ENCODE measurements around the gene UNC13D. TPM values are rescaled to one million over a fixed set of nuclear protein-coding genes. Genes with fewer than 3 reads are reported as not detected.

The UNC13D gene
- total and polyA plus RNA-seq, 9 of the 15 experiments (the other 6 are each of a cell fraction or from before 2014, with no cell fraction given): 0.86 to 244 (median 69.2) TPM

GRCh38 chr17:75845058-75845711 lies 981 bp upstream of the UNC13D start (continued):
- TF ChIP-seq GTF2F1 (IDR thresholded peaks at IDR 0.05; ENCODE audit: low read depth, low read length): no peak; the same call in 1 of the 2 replicates
- TF ChIP-seq ETS1 (conservative IDR thresholded peaks at IDR 0.05; ENCODE audit: control insufficient read depth, low read depth, low read length): no peak
- TF ChIP-seq ATF7 (IDR thresholded peaks at IDR 0.05): peak; percentile 81
- TF ChIP-seq ZNF778 (CRISPR knock-in tag; IDR thresholded peaks at IDR 0.05): no peak
- TF ChIP-seq BACH1 (tag; IDR thresholded peaks at IDR 0.05): no peak
- TF ChIP-seq E2F8 (IDR thresholded peaks at IDR 0.05; ENCODE audit: low read depth, partially characterized antibody): peak; percentile 49
- no peak for TF ChIP-seq TCFL5 (CRISPR knock-in tag; conservative IDR thresholded peaks at IDR 0.05)
- no peak for TF ChIP-seq THRAP3 (IDR thresholded peaks at IDR 0.05; ENCODE audit: borderline replicate concordance)
- TF ChIP-seq RBM39 (optimal IDR thresholded peaks at IDR 0.05; ENCODE audit: low read depth, low read length): no peak
- no peak for TF ChIP-seq PCBP1 (IDR thresholded peaks at IDR 0.05; ENCODE audit: low read depth, low read length, poor library complexity, severe bottlenecking)
- peak; percentile 87 for TF ChIP-seq BHLHE40 (IDR thresholded peaks at IDR 0.05; ENCODE audit: low read length)
- TF ChIP-seq NFE2L1 (tag; IDR thresholded peaks at IDR 0.05; ENCODE audit: borderline replicate concordance, low read depth): no peak
- TF ChIP-seq ILF3 (IDR thresholded peaks at IDR 0.05; ENCODE audit: borderline replicate concordance): peak; percentile 15; the same call in 1 of the 2 replicates
- TF ChIP-seq CEBPB (tag; IDR thresholded peaks at IDR 0.05): no peak
- TF ChIP-seq ZFP1 (CRISPR knock-in tag; IDR thresholded peaks at IDR 0.05): no peak; the same call in 1 of the 2 replicates
- TF ChIP-seq PHTF2 (CRISPR knock-in tag; IDR thresholded peaks at IDR 0.05): no peak
- TF ChIP-seq ZNF780A (CRISPR knock-in tag; IDR thresholded peaks at IDR 0.05): no peak
- no peak for TF ChIP-seq XRCC4 (IDR thresholded peaks at IDR 0.05; ENCODE audit: extremely low read depth, insufficient read depth, insufficient read length)
- no peak for TF ChIP-seq ZNF512 (tag; IDR thresholded peaks at IDR 0.05)
- no peak for TF ChIP-seq ZNF584 (CRISPR knock-in tag; IDR thresholded peaks at IDR 0.05; ENCODE audit: low read depth)
- TF ChIP-seq NFIX (CRISPR knock-in tag; IDR thresholded peaks at IDR 0.05; ENCODE audit: low read depth): no peak
- TF ChIP-seq ZNF277 (CRISPR knock-in tag; IDR thresholded peaks at IDR 0.05; ENCODE audit: borderline replicate concordance): no peak
